HG03135 (cell line): ENCODE data around the gene PACSIN1.
"Not testable (repeated sequence)": the region's sequence is repeated elsewhere in the genome, so short reads cannot be mapped to it uniquely, and the experiment has no call there.

ENCODE experiments used
- ATAC-seq: cut with Tn5 transposase; IDR thresholded peaks from one replicate; pipeline ENCODE4 v1.9.1; 2021; ENCODE audit warnings: mild to moderate bottlenecking, moderate library complexity; ENCODE audit not compliant: unreplicated experiment

The PACSIN1 gene

DNA sequence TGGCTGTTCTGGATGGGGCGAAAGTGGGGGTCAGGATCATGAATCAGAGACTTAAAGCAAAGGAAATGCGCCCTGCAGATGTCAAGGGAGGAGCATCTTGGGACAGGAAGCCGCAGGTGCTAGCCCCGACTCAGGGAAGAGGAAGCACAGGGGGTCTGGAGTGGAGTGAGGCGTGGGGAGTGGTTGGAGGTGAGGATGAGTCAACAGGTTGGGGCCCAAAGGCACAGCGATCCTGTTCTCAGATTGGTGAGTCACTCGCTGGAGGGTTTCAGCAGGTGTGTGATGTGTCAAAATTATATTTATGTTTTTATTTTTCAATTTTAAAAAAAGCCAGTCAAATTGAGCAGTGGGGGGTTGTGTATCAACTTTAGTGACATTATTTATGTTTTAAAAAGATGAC, 19.0 kb downstream of the PACSIN1 start:
- ATAC-seq: no peak

GRCh38 chr6:34485321-34486060, 19.6 kb downstream of the PACSIN1 start:
- ATAC-seq: no peak

DNA sequence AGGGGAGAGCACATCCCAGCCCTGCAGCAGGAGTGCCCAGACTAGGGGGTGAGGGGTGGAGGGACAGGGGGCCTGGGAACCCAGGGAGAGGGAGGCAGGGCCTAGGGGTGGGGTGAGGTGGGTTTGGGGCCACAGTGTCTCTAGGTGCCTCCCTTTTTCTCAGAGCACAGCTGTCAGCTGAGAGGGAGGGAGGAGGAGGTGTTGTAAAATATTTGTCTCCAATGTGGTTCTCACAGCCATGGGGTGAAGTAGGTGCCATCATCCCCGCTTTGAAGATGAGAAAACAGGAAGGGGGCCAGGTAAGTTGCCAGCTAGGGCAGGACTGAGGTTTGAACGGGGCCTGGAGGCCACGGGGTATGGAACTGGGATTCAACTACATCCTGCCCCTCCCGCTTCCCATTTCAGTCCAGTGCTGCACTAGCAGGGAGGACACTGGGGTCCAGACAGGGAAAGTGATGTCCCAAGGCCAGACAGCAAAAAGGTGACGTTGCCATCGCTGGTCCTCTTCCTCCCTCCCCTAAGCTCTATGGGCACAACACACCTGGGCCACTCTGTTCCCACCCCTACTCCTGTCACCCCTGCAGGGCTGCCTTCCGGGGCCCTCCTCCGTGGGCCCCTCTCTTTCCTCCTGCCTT, 20.3 kb downstream of the PACSIN1 start:
- no peak for ATAC-seq

GRCh38 chr6:34486886-34487285, 21.0 kb downstream of the PACSIN1 start:
- ATAC-seq: not testable (repeated sequence)

GRCh38 chr6:34487536-34487935, 21.7 kb downstream of the PACSIN1 start:
- ATAC-seq: no peak

DNA sequence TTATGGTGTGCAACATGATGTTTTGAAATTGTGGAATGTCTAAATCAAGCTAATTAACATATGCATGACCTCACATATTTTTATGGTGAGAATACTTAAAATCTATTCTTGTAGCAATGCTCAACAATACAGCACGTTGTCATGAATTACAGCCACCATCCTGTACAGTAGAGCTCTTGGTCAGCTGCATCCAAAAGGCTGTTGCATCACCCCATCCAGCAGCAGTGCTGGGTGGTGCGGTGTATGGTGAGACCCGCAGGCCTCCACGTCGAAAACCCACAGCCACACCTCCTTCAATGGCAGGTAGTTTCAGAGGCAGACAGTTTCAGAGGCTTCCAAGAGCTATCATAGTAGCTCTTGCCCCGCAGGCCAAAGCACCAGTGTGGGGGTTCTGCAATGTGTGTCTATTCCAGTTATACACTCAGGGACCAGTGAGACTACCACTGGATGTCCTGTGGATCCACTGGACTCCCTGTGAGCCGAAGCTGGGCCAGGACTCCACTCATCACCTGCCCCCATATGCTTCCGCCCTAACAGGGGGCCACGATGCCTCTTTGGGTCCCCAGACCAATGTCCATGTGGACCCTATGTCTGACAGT, 23.4 kb downstream of the PACSIN1 start:
- no peak for ATAC-seq

DNA sequence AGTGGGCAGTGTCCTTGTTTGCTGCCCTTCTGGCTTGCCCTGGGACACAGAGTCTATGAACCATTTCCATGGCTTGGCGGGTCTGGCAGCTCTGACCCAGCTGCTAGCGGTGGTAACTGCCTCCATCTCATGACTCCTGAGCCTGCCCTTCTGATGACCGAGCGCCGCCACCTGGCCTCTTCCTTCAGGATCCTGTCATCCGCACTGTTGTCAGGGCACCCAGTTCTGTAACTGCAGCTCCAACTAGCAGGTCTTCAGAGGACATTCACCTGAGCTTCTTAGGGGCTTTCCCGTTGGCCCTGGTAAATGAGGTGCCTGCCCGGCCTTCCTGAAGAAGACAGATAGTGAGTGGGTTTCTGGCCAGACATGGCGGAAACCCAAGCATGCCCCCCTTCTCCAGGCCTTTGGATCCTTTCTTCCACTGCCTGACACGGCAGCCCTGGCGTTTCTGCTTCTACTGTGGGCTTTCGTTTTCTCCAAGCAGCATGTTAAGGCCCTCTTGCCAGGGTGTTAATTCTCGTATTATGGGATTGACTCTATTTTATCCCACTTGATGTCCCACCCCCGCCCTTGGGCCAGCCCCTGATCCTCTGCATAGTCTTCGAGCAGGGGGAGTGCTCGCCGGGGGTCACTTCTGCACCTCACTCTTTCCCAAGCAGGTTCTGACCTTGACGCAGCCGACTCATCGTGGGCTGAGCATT, 24.7 kb downstream of the PACSIN1 start:
- no peak for ATAC-seq

DNA sequence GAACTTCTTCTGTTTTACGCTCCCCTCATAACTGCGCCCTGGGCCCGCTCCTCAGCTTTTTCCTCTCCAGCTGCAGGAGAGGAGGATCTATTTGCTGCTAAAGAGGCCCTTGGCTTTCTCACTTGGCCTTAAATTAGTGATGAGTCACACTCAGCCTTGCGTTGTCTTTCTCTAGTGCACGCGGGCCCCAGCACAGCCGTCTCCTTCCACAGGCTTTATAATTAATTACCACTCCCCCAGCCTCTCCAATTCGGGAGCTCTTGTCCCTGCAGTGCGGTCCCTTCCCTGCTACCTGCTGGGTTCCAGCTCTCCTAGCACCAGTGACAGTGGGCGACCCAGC, 25.2 kb downstream of the PACSIN1 start:
- ATAC-seq: no peak

DNA sequence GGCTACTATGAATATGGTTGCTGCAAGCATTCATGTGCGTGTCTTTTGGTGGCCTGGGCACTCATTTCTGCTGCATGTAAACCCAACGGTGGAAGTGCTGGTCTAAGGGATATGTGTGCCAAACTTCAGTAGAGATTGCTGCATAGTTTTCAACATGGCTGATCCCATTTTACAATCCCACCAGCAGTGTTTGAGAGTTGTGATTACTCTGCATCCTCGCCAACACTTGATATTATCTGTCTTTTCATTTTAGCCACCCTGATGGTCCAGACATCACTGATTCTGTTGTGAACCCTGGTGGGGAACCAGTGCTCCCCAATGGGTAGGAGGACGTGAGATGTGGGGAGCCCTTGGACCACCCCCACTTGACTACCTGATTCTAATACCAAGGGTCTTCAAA, 27.5 kb downstream of the PACSIN1 start:
- no peak for ATAC-seq

- no peak for ATAC-seq
These were observed 29.1 kb downstream of the PACSIN1 start for GRCh38 chr6:34494973-34495372.

GRCh38 chr6:34496103-34496685, 30.3 kb downstream of the PACSIN1 start:
- ATAC-seq: no peak

DNA sequence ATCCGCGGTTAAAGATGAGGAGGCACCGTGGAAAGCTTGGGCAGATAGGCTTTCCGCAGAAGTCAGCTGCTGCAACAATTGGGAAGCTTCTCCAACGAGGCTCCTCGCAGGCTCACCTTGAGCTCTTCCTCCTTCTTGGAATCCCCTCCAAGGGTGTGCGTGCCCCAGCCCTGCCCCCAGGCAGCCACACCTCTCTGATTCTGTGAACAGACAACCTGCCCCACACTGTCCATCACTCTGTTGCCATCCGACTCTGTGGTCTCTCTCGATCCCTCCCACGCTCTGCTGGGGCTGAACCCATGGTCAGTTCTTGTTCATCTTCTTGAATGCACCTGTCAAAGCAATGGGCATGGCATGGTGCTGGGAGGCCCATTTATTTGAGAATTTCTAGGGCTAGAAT, 31.5 kb downstream of the PACSIN1 start:
- ATAC-seq: no peak

DNA sequence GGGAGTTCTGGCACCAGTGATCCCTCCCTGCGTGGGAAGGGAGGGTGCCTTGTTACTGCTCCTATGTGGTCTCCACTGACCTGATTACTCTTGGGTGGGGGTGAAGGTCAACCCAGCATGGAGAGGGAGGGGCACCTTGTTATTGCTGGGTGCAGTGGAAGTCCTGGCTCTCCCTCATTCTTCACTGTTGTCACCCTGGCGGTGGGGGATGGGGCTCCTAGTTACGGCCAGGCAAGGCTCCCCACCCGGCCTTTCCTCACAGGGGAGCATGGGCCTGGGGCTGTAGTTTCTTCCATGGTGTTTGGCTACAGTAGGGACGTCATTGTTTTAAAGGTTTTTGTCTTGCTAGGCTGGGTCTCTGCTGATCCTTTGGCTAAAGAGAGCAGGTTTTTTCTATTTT, 40.8 kb downstream of the PACSIN1 start:
- no peak for ATAC-seq

DNA sequence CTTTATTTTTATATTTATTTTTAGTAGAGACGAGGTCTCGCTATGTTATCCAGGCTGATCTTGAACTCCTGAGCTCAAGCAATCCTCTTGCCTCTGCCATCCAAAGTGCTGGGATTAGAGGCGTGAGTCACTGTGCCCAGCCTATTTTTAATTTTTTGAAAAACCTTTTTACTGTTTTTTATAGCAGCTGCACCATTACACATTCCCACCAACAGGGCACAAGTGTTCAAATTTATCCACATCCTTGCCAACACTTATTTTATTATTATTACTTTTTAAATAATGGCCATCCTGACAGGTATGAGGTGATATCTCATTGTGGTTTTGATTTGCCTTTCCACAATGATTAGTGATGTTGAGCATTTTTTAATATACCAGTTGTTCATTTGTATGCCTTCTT, 42.5 kb downstream of the PACSIN1 start:
- ATAC-seq: no peak

- ATAC-seq: no peak
These were observed 43.9 kb downstream of the PACSIN1 start for GRCh38 chr6:34509782-34510181.

DNA sequence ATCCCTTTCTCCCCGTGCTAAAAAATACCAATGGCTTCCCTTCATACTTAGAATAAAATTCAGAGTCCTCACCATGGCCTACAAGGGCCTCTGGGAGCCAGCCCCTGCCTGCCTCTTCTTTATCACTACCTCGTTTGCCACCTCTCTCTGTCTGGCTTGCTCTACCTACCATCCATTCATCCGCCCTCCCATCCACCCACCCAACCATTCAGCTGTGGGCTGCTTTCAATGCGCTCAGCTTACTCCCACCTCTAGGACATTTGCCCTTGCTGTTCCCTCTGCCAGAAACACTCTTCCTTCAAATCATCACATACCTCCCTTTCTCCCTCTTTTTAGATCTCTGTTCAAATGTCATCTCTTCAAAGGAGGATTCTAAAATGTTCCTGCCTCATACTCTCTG, 44.4 kb downstream of the PACSIN1 start:
- no peak for ATAC-seq

DNA sequence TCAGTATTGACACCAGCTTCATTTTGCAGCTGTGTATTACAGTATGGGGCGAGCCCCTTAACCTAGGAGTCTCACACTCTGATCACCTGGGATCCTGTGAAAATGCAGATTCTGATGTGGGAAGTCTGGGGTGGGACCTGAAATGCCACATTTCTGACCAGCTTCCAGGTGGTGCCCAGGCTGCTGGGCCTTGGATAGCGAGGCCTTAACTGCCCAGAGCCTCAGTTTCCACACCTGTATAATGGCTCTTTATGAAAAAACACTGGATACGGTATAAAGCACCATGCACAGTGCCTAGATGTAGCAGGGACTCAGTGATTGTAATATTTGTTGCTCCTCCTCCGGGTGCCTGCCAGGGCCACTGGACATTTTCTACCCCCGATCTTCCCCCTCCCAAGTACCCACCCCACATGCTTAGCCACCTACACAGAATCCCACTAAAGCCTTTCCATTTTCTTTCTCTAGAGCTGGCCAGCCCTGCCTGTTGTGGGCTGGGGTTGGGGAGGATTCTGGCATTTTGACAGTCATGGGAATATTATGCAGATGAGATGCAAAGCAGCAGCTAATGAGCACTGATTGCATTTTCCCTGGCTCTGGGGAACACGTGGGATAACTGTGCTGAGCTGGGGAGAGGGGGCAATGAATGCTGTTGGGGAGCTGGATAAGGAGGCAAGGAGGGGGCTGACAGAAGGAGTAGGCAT, 45.5 kb downstream of the PACSIN1 start:
- ATAC-seq: no peak

DNA sequence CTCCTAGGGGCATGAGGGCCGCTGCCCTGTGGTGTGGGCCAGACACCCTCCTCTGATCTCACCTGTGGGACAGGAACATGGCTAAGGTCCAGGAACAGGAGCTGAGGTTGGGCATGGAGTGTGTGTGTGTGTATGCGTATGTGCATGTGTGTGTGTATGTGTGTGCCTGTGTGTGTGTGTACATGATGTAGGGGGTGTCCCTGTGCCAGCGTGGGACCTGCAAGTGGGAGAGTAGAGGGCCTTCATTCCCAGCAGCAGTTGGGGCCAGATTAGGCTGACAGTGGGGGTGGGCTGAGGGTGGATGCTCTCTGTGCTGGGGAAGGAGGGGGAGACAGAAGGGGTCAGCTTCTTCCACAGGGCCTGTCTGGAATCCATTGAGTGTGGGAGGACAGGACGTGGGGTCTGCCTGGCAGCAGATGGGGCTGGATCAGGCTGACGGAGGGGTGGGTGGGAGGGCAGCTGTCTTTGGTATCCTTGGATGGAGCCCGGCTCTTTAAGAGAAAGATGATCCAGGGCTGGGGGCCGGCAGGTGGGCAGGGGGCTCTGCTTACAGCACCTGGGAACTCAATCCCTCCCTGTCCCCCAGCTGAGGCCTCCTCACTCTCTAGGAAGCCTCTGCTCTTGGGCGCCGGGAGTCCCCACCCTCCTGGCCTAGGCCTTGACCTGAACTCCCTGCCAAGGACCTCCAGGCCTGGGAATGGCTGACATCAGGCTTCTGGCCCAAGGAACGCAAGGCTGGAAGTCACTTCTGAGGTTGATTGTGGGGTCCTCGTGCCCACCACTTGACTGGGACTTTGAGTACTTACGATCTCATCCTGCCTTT, 46.2 kb downstream of the PACSIN1 start:
- no peak for ATAC-seq

DNA sequence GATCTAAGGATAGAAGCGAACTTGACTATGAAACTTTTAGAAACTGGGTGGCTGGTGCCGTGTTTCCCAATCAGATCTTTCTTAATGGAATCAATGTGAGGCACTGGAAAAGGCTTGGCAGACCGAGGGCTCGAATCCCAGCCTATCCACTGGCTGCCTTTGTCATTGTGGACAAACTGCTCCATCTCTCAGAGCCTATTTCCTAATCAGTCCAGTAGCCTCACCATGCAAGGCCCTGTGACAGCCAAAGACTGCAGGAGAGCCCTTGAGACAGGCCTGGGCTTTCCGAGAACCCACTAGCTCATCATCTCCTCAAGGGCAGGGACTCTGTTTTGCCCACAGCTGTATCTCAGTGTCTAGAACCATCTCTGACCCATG, 46.9 kb downstream of the PACSIN1 start:
- ATAC-seq: no peak

DNA sequence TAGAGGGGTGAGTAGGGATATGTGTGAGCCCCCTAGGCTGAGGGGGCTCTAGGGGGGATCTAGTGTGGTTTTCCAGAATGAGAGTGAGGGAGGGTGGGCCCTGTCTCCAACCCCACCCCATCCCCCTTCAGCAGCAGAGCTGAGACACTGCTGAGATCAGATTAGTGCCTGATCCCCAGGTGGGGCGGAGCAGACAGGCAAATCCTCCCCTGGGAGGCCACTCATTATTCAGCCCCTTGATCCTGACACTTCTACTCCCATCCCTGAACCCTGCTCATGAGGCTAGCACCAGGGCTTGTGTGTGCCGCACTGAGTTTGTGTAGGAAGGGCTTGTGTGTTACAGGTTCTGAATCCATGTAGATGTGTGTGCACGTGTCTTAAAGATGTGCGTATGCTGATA, 47.8 kb downstream of the PACSIN1 start:
- no peak for ATAC-seq
